Measurements from ENCODE around the gene ARPC4.

DNA sequence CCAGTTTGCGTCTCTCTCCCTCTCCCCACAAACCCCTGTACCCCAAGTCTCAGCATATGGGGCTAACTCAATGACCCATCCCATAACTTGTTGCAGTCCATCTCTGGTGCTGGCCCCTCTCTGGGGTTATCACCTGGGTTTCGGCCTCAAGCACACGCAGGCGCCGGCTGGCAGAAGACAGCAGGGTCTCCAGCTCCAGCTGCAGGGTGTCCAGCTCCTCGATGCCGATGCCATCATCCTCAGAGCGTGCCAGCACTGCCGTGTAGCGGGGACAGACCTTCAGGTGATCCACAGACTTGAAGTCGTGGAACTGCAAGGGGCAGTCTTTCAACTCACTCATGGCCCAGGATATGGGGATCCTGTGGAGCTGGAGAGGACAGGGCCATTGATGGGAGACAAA is 1.8 kb upstream of the ARPC4 start:
- no peak for TF ChIP-seq EP300 (IDR thresholded peaks at IDR 0.05)
- no peak for TF ChIP-seq POLR2AphosphoS5 (IDR thresholded peaks at IDR 0.05)

All from esophagus muscularis mucosa (tissue), 3 donors.